Dendritic cell treated with granulocyte-macrophage colony-stimulating factor and Interleukin-4, amounts not matched to agents 40 ng/mL and 50 ng/mL, for 4 days (primary cell): ENCODE data around the gene FBXW5.

Experiments
- H3K27ac Mint-ChIP-seq: one replicate; pipeline ENCODE4 v1.8.0; 2022; ENCODE audit warnings: mild to moderate bottlenecking, mixed read lengths
- H3K27me3 Mint-ChIP-seq: one replicate; pipeline ENCODE4 v1.8.0; 2022; ENCODE audit warnings: mild to moderate bottlenecking, mixed read lengths
- H3K36me3 Mint-ChIP-seq: one replicate; pipeline ENCODE4 v1.8.0; 2022; ENCODE audit warnings: low read depth, mixed read lengths
- H3K4me1 Mint-ChIP-seq: one replicate; pipeline ENCODE4 v1.8.0; 2022; ENCODE audit warnings: low read depth, mixed read lengths
- H3K4me3 Mint-ChIP-seq: one replicate; pipeline ENCODE4 v1.8.0; 2022; ENCODE audit warnings: mild to moderate bottlenecking, moderate library complexity, mixed read lengths
- H3K9me3 Mint-ChIP-seq: one replicate; pipeline ENCODE4 v1.8.0; 2022; ENCODE audit warnings: mixed read lengths
- intact Hi-C: fragments of 100-400 bp; cut with micrococcal nuclease; formaldehyde crosslinking; loops from one replicate; pipeline ENCODE4 v1.15.0; 2022

FBXW5 gene

GRCh38 chr9:136952876-136953770, 8.6 kb upstream of the FBXW5 start:
- Mint-ChIP-seq H3K27me3 (peaks cover 10% of the 10 kb centered on the region), H3K36me3 (no peaks in the 10 kb centered on the region), H3K4me3 (no peak overlapping the region), H3K27ac (no peak overlapping the region), H3K4me1 (peaks cover 16% of the 10 kb centered on the region), H3K9me3 (peaks cover 10% of the 10 kb centered on the region)
- intact Hi-C loops, result no loop called here

- H3K27ac Mint-ChIP-seq, result no peak overlapping the region
- intact Hi-C loops, result no loop called here
- H3K4me1 Mint-ChIP-seq, result peaks cover 23% of the 10 kb centered on the region
- H3K36me3 Mint-ChIP-seq, result no peaks in the 10 kb centered on the region
- H3K27me3 Mint-ChIP-seq, result peaks cover 9% of the 10 kb centered on the region
- H3K9me3 Mint-ChIP-seq, result peaks cover 10% of the 10 kb centered on the region
- H3K4me3 Mint-ChIP-seq, result no peak overlapping the region
These were observed 7.8 kb upstream of the FBXW5 start for GRCh38 chr9:136952321-136952850.

GRCh38 chr9:136951541-136952320, 7.2 kb upstream of the FBXW5 start, which contains the start of gene LCN12:
Gene LCN12 (plus strand): TSS chr9:136952273. CDS start chr9:136952328, 55 bp downstream.
- H3K9me3 Mint-ChIP-seq, result peaks cover 7% of the 10 kb centered on the region
- intact Hi-C loops, result no loop called here
- no peaks in the 10 kb centered on the region for H3K36me3 Mint-ChIP-seq
- no peak within 1 kb of the TSS for H3K4me3 Mint-ChIP-seq
- peaks cover 9% of the 10 kb centered on the region for H3K27me3 Mint-ChIP-seq
- peaks cover 29% of the 10 kb centered on the region for H3K4me1 Mint-ChIP-seq
- no peak within 1 kb of the TSS for H3K27ac Mint-ChIP-seq

GRCh38 chr9:136950656-136951276, 6.2 kb upstream of the FBXW5 start:
- Mint-ChIP-seq H3K4me3 (peak overlapping the region; percentile 95), H3K9me3 (no peaks in the 10 kb centered on the region), H3K36me3 (no peaks in the 10 kb centered on the region), H3K4me1 (peaks cover 34% of the 10 kb centered on the region), H3K27ac (peak overlapping the region; percentile 92), H3K27me3 (peaks cover 9% of the 10 kb centered on the region)
- intact Hi-C loops, result no loop called here

- Mint-ChIP-seq H3K27me3 (peaks cover 4% of the 10 kb centered on the region), H3K4me3 (peak overlapping the region; percentile 95), H3K27ac (peak overlapping the region; percentile 92), H3K36me3 (no peaks in the 10 kb centered on the region), H3K4me1 (peaks cover 40% of the 10 kb centered on the region), H3K9me3 (no peaks in the 10 kb centered on the region)
- intact Hi-C loops, result loop anchor here (10.0 kb wide), 1 partner anchor 45 kb away; the partner anchor contains the start of genes CLIC3 and PAXX
These were observed 5.5 kb upstream of the FBXW5 start for GRCh38 chr9:136949817-136950655.

- intact Hi-C loops, result loop anchor here (10.0 kb wide), 1 partner anchor 45 kb away; the partner anchor contains the start of genes CLIC3 and PAXX
- Mint-ChIP-seq H3K27ac (peak overlapping the region; percentile 92), H3K4me3 (peak overlapping the region; percentile 95), H3K36me3 (peaks cover under 1% of the 10 kb centered on the region), H3K9me3 (no peaks in the 10 kb centered on the region), H3K4me1 (peaks cover 45% of the 10 kb centered on the region), H3K27me3 (no peaks in the 10 kb centered on the region)
These were observed 4.8 kb upstream of the FBXW5 start for GRCh38 chr9:136949239-136949816.

GRCh38 chr9:136947955-136948510, 3.5 kb upstream of the FBXW5 start:
- H3K9me3 Mint-ChIP-seq, result no peaks in the 10 kb centered on the region
- H3K27me3 Mint-ChIP-seq, result no peaks in the 10 kb centered on the region
- H3K36me3 Mint-ChIP-seq, result peaks cover 13% of the 10 kb centered on the region
- intact Hi-C loops, result loop anchor here (1.0 to 10.0 kb wide), 2 partner anchors 47 to 87 kb away; partner anchors contain the start of genes CLIC3 and PAXX
- peaks cover 48% of the 10 kb centered on the region for H3K4me1 Mint-ChIP-seq
- peak overlapping the region; percentile 38 for H3K27ac Mint-ChIP-seq
- H3K4me3 Mint-ChIP-seq, result no peak overlapping the region

- H3K27ac Mint-ChIP-seq, result peak overlapping the region; percentile 38
- no peaks in the 10 kb centered on the region for H3K9me3 Mint-ChIP-seq
- intact Hi-C loops, result loop anchor here (10.0 kb wide), 1 partner anchor 48 kb away; the partner anchor contains the start of genes CLIC3 and PAXX
These were observed 2.7 kb upstream of the FBXW5 start for GRCh38 chr9:136947028-136947891.

GRCh38 chr9:136946228-136947027, 1.9 kb upstream of the FBXW5 start:
- peaks cover 29% of the 10 kb centered on the region for H3K36me3 Mint-ChIP-seq
- H3K9me3 Mint-ChIP-seq, result no peaks in the 10 kb centered on the region
- peaks cover 53% of the 10 kb centered on the region for H3K4me1 Mint-ChIP-seq
- H3K4me3 Mint-ChIP-seq, result no peak overlapping the region
- H3K27me3 Mint-ChIP-seq, result no peaks in the 10 kb centered on the region
- intact Hi-C loops, result loop anchor here (10.0 kb wide), 1 partner anchor 48 kb away; the partner anchor contains the start of genes CLIC3 and PAXX
- H3K27ac Mint-ChIP-seq, result no peak overlapping the region

More at GRCh38 chr9:136947028-136947891, 2.7 kb upstream of the FBXW5 start:
- no peaks in the 10 kb centered on the region for H3K27me3 Mint-ChIP-seq
- H3K4me1 Mint-ChIP-seq, result peaks cover 53% of the 10 kb centered on the region
- peaks cover 21% of the 10 kb centered on the region for H3K36me3 Mint-ChIP-seq
- no peak overlapping the region for H3K4me3 Mint-ChIP-seq

- Mint-ChIP-seq H3K27me3 (no peaks in the 10 kb centered on the region), H3K27ac (peak overlapping the region; percentile 69), H3K4me1 (peaks cover 50% of the 10 kb centered on the region), H3K4me3 (no peak overlapping the region), H3K9me3 (no peaks in the 10 kb centered on the region), H3K36me3 (peaks cover 38% of the 10 kb centered on the region)
- intact Hi-C loops, result loop anchor here (2.0 to 10.0 kb wide), 2 partner anchors 49 to 155 kb away; partner anchors contain the start of genes CLIC3, PAXX and TMEM141
These were observed 1.0 kb upstream of the FBXW5 start for GRCh38 chr9:136945333-136946227.
